ENCODE data around the gene JSRP1.

Gene JSRP1

GRCh38 chr19:2289714-2290435 is 33.7 kb upstream of the JSRP1 start:
- Histone ChIP-seq H3K4me3 (replicated peaks; ENCODE audit: insufficient read depth, low read length) (peak overlapping the region; percentile 92), H3K27me3 (ENCODE audit: insufficient read depth, poor library complexity, severe bottlenecking) (no peaks in the 10 kb centered on the region), H3K27ac (replicated peaks) (peak overlapping the region; percentile 100)
- DNase-seq (ENCODE audit: low read depth in 1 of 2, low spot score in 1 of 2), result peak; percentile 88 to 95
- TF ChIP-seq REST (IDR thresholded peaks at IDR 0.05; ENCODE audit: insufficient replicate concordance, low read depth) (peak; percentile 40), POLR2AphosphoS5 (IDR thresholded peaks at IDR 0.05; ENCODE audit: low read depth) (peak; percentile 84), GABPA (IDR thresholded peaks at IDR 0.05; ENCODE audit: low read depth) (0 out of 2 replicates have a peak, but pooled peaks have one; percentile 38), SPI1 (IDR thresholded peaks at IDR 0.05; ENCODE audit: borderline replicate concordance, low read depth) (peak; percentile 81; the same call in 1 of the 2 replicates)
- TF ChIP-seq, protein P1, sequence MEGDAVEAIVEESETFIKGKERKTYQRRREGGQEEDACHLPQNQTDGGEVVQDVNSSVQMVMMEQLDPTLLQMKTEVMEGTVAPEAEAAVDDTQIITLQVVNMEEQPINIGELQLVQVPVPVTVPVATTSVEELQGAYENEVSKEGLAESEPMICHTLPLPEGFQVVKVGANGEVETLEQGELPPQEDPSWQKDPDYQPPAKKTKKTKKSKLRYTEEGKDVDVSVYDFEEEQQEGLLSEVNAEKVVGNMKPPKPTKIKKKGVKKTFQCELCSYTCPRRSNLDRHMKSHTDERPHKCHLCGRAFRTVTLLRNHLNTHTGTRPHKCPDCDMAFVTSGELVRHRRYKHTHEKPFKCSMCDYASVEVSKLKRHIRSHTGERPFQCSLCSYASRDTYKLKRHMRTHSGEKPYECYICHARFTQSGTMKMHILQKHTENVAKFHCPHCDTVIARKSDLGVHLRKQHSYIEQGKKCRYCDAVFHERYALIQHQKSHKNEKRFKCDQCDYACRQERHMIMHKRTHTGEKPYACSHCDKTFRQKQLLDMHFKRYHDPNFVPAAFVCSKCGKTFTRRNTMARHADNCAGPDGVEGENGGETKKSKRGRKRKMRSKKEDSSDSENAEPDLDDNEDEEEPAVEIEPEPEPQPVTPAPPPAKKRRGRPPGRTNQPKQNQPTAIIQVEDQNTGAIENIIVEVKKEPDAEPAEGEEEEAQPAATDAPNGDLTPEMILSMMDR (IDR thresholded peaks at IDR 0.05; ENCODE audit: insufficient read depth, low read length), result no peak

- Histone ChIP-seq H3K27me3 (ENCODE audit: insufficient read depth, poor library complexity, severe bottlenecking) (no peaks in the 10 kb centered on the region), H3K27ac (replicated peaks) (peak overlapping the region; percentile 100), H3K4me3 (replicated peaks; ENCODE audit: insufficient read depth, low read length) (peak overlapping the region; percentile 20)
- TF ChIP-seq GABPA (IDR thresholded peaks at IDR 0.05; ENCODE audit: low read depth) (no peak), REST (IDR thresholded peaks at IDR 0.05; ENCODE audit: insufficient replicate concordance, low read depth) (no peak), POLR2AphosphoS5 (IDR thresholded peaks at IDR 0.05; ENCODE audit: low read depth) (no peak), SPI1 (IDR thresholded peaks at IDR 0.05; ENCODE audit: borderline replicate concordance, low read depth) (no peak)
- TF ChIP-seq, protein P1 (IDR thresholded peaks at IDR 0.05; ENCODE audit: insufficient read depth, low read length), result no peak
- peak; percentile 54 to 72 for DNase-seq (ENCODE audit: low read depth in 1 of 2, low spot score in 1 of 2)
These were observed 32.8 kb upstream of the JSRP1 start for GRCh38 chr19:2288818-2289713.

GRCh38 chr19:2288338-2288817 is 32.2 kb upstream of the JSRP1 start:
- TF ChIP-seq POLR2AphosphoS5 (IDR thresholded peaks at IDR 0.05; ENCODE audit: low read depth), result no peak
- TF ChIP-seq, protein P1 (IDR thresholded peaks at IDR 0.05; ENCODE audit: insufficient read depth, low read length), result no peak
- no peak for TF ChIP-seq SPI1 (IDR thresholded peaks at IDR 0.05; ENCODE audit: borderline replicate concordance, low read depth)
- TF ChIP-seq REST (IDR thresholded peaks at IDR 0.05; ENCODE audit: insufficient replicate concordance, low read depth), result no peak
- no peak for TF ChIP-seq GABPA (IDR thresholded peaks at IDR 0.05; ENCODE audit: low read depth)
- peak overlapping the region; percentile 100 for H3K27ac ChIP-seq (replicated peaks)
- no peaks in the 10 kb centered on the region for H3K27me3 ChIP-seq (ENCODE audit: insufficient read depth, poor library complexity, severe bottlenecking)
- no peak overlapping the region for H3K4me3 ChIP-seq (replicated peaks; ENCODE audit: insufficient read depth, low read length)
- no peak for DNase-seq (ENCODE audit: low read depth in 1 of 2, low spot score in 1 of 2)
